Activated CD4-positive, CD25-positive, alpha-beta regulatory T cell treated with anti-CD3 and anti-CD28 coated beads, Interleukin-2, amount 50 U/mL, for 24 hours (primary cell): ENCODE data around the gene NTM.

Source experiments
- ATAC-seq, 2 donors: fragments of 150-1000 bp; cut with Tn5 transposase; one replicate each; pipeline ENCODE4 v1.10.0; 2021; ENCODE audit warnings: mild to moderate bottlenecking in 1 of 2, moderate library complexity in 1 of 2

The NTM gene

GRCh38 chr11:131980888-131981668, 610.7 kb downstream of the NTM start:
- no peak for ATAC-seq

- no peak for ATAC-seq
Measured at GRCh38 chr11:131982154-131982553, 611.7 kb downstream of the NTM start.

- ATAC-seq = no peak
Measured at GRCh38 chr11:131985846-131986301, 615.5 kb downstream of the NTM start.

DNA sequence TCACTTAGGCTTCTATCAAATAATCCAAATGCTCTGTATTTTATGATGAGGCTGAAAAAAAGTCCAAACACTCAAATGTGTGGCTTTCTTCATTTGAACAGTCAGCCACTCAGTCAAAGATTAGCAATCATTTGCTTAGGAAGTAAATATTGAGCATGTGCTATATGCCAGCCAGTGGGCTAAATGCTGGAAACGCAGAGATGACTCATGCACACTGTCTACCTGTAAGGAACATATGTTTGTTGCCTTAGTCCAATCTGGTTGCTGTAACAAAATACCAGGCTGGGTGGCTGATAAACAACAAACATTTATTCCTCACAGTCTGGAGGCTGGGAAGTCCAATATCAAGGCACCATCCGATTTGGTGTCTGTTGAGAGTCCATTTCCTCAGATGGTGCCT, 617.3 kb downstream of the NTM start:
- ATAC-seq = no peak

GRCh38 chr11:131991606-131992005, 621.2 kb downstream of the NTM start:
- ATAC-seq = no peak

DNA sequence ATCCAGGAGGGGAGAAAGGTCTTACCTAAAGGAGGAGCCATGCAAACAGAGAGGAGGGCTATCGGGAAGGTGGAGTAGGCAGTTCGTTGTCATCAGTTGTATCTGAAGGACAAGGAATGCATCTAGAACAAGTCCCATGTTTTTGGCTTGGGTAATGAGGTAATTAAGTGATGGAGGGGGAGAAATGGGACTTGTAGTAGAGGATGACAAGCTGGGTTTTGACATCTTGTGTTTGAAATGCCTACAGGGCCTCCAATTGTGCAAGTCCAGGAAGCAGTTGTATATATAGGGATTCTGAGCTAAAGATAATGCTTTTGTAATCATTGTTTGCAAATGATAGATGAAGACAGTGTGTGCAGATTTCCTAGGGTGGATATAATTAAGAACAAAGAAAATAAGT, 622.8 kb downstream of the NTM start:
- ATAC-seq = no peak

DNA sequence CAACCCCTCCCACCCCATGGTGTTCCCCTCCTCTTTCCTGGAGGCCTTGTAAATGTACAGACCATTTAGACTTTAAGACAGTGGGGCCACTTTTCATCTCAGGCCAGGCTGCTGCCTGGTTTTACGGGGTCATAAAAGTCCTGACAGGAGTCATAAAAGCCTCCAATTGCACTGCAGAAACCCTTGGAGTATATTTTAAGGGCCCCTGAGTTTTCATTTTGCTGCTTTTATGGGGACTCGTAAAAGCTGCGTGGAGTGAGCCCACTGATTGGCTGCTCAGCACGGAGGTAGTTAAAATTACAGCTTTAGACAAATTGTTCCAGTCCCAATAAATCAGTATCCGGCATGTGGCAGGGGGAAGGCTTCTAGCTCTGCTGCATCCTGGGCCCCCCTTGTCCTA, 627.6 kb downstream of the NTM start:
- no peak for ATAC-seq

DNA sequence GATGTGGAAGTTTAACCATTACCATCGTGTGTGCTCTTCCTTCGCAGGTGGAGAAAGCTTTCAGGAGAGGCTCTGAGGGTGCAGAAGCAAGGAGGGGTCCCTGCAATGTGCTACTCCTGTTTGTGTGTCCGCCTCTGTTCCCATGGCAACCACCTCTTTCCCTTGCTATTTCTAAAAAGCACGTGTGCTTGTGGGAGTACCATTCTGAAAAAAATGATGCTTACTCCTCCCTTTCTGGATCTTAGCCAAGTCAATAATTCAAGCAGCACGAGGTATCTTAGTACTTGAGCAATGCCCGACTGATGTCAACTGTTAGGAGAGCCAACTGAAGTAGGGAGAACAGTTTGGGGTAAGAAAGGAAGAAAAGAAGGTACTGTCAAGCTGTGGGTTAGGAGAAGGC, 628.7 kb downstream of the NTM start:
- ATAC-seq = no peak

DNA sequence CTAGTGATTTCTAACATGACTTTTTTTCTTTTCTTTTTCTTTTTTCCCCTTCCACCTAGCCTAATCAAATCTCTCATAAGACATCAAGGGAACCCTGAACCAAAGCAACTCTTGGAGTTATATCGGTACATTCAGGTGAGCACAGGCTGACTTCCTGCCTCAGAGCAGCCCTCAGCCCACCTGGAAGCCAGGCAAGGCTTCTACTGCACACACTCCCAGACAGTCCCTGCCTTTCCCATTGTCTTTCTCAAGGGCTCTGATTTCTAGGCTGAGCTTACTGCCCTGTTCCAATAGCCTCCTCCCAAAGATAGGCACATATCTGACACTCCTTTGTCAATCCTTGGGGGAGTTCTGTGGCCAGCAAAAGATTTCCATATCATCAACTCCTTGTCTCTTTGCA, 629.5 kb downstream of the NTM start:
- no peak for ATAC-seq

GRCh38 chr11:132005887-132006286, 635.5 kb downstream of the NTM start:
- no peak for ATAC-seq

DNA sequence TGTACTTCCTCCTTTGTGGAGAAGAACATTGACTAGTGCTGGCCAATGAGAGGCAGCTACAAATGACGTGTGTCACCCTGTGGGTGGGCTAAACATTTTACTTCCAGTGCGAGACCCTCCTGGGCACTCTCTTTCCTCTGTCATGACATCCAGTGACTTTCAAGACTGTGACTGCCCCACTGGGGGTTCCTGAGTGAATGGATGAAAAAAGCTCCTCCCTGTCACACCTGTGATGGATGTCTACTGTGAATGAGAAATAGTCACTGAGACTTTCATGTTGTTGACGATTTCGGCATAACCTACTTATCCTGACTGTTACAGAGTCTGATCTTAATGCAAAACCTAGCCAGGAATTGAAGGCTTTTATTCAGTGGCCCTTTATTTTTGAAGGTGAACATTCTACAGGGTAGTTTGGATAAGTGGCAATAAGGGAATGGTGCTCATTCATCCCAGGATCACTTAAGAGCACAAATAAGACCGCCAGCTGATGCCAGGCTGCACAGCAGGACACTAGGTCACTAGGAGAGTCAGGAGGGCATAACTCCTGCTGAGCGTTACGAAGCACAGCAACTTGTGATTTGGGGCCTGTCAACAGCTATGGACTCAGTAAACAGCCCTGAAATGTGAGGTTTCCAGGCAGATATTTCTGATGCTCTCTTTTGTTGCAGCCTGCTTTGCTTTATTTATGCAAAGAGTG, 636.6 kb downstream of the NTM start:
- no peak for ATAC-seq

DNA sequence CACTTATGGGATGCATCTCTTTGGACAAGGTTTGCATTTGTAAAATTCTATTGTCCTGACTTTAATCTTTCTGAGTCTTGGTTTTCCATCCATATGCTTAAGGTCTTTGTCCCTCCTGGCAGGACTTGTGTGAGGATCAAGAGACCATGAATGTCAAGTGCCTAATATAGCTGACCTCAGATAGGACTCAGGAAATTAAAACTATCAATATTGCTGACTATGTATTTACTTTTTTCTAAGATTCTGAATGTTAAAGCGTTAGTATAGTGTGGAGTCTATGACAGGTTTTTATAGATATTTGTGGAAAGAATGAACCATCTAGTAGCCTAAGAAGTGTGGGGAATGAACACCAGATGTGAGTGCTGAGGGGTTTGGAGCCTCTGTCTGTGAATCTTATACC, 637.8 kb downstream of the NTM start:
- no peak for ATAC-seq

DNA sequence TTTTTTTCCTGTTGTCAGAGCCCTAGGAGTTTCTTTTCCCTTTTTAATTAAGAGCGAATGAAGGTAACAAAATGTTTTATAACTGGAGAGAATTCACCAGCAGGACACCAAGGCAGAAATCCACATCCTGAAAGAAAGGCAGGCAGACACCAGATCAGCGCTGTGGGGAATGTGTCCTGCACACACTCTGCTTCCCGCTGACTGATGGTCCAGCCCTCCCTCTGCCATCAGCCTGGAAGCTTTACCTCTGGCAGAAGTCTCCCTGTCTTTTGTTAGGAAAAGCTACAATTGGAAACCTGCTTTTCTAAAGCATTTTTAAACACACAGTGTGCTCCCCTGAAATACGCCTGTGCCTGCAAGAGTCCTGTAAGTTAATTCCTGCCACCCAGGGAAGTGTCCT, 638.5 kb downstream of the NTM start:
- no peak for ATAC-seq

GRCh38 chr11:132020001-132020400, 649.6 kb downstream of the NTM start:
- no peak for ATAC-seq

GRCh38 chr11:132022285-132022684, 651.9 kb downstream of the NTM start:
- ATAC-seq = no peak

DNA sequence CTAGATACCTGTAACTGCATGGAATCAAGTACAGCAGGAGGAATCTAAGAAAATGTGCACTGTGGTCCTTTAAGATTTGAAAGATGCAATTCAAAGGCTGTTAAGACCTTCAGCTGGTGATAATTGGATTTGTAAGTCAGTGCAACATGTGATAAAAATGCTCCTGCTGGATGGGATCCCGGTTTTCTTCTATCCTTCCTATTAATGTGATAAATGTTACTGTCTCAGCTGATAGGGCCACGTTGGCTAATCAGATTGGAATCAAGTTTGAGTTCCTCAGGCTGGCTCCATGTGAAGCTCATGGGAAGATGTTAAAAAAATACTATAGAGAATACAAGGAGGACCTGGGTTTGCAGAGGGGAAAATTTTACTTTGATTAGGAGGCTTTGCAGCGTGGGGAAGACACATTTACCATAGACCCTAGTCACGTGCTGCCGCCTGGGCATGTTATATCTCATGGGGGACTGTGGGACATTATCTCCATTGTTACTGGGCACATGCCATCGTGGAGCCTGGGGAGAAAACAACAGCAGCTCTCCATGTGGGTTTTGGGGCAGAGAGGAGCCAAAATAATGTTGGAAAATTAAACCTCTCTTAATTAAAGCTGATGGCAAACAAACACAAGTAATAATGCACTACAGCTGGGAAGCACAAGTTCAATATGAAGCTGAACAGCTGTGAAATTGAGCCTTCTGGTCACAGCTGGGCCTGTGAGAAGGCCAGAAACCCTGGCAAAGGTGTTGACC, 652.5 kb downstream of the NTM start:
- ATAC-seq = no peak

GRCh38 chr11:132024587-132025295, 654.3 kb downstream of the NTM start:
- ATAC-seq = no peak

DNA sequence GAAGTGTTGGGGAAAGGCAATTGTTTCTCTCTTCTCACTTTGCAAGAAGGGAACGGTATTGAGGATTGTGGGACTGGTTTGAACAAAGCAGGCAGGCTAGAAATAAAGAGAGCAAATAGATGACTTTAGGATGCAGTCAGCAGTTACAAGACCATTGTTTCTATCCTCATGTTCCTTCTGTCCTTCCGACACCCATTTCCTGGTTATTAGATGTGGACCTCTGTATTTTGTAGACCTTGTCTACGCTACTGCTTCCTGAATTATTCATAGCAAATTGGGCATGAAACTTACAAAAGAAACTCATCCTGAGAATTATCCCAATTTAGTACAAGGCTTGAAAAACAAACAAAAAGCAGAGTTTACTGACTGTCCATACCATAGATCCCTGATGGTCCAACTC, 656.3 kb downstream of the NTM start:
- no peak for ATAC-seq

GRCh38 chr11:132028380-132029240, 658.2 kb downstream of the NTM start:
- no peak for ATAC-seq

GRCh38 chr11:132030896-132031295, 660.5 kb downstream of the NTM start:
- ATAC-seq = no peak

- ATAC-seq = no peak
Measured at GRCh38 chr11:132032555-132032954, 662.1 kb downstream of the NTM start.

DNA sequence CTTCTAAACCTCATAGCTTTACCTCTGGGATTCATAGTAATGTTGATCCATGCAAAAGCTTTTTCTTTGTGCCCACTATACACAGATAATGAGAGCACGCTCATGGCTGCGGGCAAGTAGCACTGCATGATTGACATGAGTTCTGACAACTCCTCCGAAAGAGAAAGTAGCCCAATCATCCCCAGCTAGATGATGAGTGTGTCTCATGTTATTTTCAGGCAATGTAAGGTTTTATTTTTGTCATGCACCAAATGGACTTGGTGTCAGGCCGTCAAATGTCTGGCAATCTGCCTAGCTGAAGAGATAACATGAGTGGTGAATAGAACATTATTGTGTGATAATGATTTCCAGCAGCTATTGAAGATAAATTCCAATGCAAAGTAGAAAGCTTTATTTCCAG, 662.6 kb downstream of the NTM start:
- no peak for ATAC-seq
